Activated T-helper 2 cell treated with anti-CD3 and anti-CD28 coated beads, Interferon-gamma antibody, Interleukin-2, Interleukin-4, amounts not matched to agents 10 μg/mL and 5 μg/mL and 100 μg/mL, durations not matched to agents 14 hours and 24 hours and 36 hours (primary cell): ENCODE data around the gene USP2. TPM values are rescaled to one million over a fixed set of nuclear protein-coding genes. Genes with fewer than 3 reads are reported as not detected.

Experiments used
- total RNA-seq: library from RNA; stranded (reverse); gene quantifications from 2 replicates; pipeline ENCODE4 v1.2.3, GENCODE V29; 2022

Gene USP2
- total RNA-seq, 1 donor from 2014 or later, result 1.0 TPM

Other genes with a start within 250 kb of the USP2 start
- 0.11 and 0.16 TPM in 2 replicates for gene ABCG4, start 232.6 kb downstream of the USP2 start, total RNA-seq
- gene NLRX1, start 213.0 kb downstream of the USP2 start, total RNA-seq, result 26.4 and 31.6 TPM in 2 replicates
- 0.48 and 0.57 TPM in 2 replicates for gene NHERF4, start 196.2 kb downstream of the USP2 start, total RNA-seq
- gene CBL, start 175.4 kb downstream of the USP2 start, total RNA-seq, result 38.6 and 39.6 TPM in 2 replicates
- gene MCAM, start 64.6 kb downstream of the USP2 start, total RNA-seq, result 6.0 and 7.2 TPM in 2 replicates
- 29.9 and 32.6 TPM in 2 replicates for gene RNF26, start 47.2 kb downstream of the USP2 start, total RNA-seq
- gene C1QTNF5, start 40.8 kb downstream of the USP2 start, total RNA-seq, result not detected in 2 replicates
- not detected in 2 replicates for gene MFRP, start 35.0 kb downstream of the USP2 start, total RNA-seq
- gene THY1, start 41.5 kb upstream of the USP2 start, total RNA-seq, result 35.2 and 37.3 TPM in 2 replicates